A549 (cell line): ENCODE data around the gene RMND5B. TPM values are rescaled to one million over a fixed set of nuclear protein-coding genes. Genes with fewer than 3 reads are reported as not detected.

Experiments
- BCL3 ChIP-seq: fragments of >200 bp; sonication (Bioruptor Twin); formaldehyde crosslinking; IDR thresholded peaks from 3 replicates; pipeline ENCODE4 v1.6.1; 2016
- CEBPB ChIP-seq, 2 experiments: fragments of >200 bp in 1 of 2; sonication (Bioruptor Twin) in 1 of 2; formaldehyde crosslinking in 1 of 2; IDR thresholded peaks; 2 replicates each; pipeline ENCODE4 v1.6.1; 2012 to 2016
- CHD4 ChIP-seq: fragments of 200-600 bp; sonication (generic); IDR thresholded peaks from 2 replicates; pipeline ENCODE4 v1.6.1; 2016; ENCODE audit warnings: antibody characterized with exemption, mild to moderate bottlenecking, borderline replicate concordance
- CTCF ChIP-seq: fragments of >200 bp; sonication (Bioruptor Twin); formaldehyde crosslinking; IDR thresholded peaks from 3 replicates; pipeline ENCODE4 v1.5.1; 2016
- E2F6 ChIP-seq: IDR thresholded peaks from 2 replicates; pipeline ENCODE4 v1.6.1; 2012; ENCODE audit warnings: low read depth, borderline replicate concordance
- EHMT2 ChIP-seq: fragments of 200-600 bp; sonication (generic); IDR thresholded peaks from 2 replicates; pipeline ENCODE4 v1.6.1; 2016; ENCODE audit warnings: antibody characterized with exemption, low read depth, mild to moderate bottlenecking, moderate library complexity
- ESRRA ChIP-seq: fragments of 150-350 bp; IDR thresholded peaks from 2 replicates; pipeline ENCODE4 v1.6.1; 2014; ENCODE audit warnings: mild to moderate bottlenecking, low read length, borderline replicate concordance
- FOSB ChIP-seq: fragments of 250-450 bp; sonication (Bioruptor Pico); IDR thresholded peaks from 2 replicates; pipeline ENCODE4 v1.5.0; 2020; ENCODE audit warnings: mild to moderate bottlenecking, moderate library complexity
- FOSL2 ChIP-seq, 2 experiments: fragments of 450-650 bp in 1 of 2; fragments of >200 bp in 1 of 2; sonication (Bioruptor Twin) in 1 of 2; formaldehyde crosslinking; IDR thresholded peaks; 2 replicates each; pipeline versions ENCODE4 v1.5.0 to v1.6.1; 2016 to 2020; ENCODE audit warnings: mild to moderate bottlenecking in 1 of 2, moderate library complexity in 1 of 2
- FOXS1 ChIP-seq: fragments of 250-450 bp; sonication (Bioruptor Pico); IDR thresholded peaks from 2 replicates; pipeline ENCODE4 v1.5.0; 2020; ENCODE audit warnings: mild to moderate bottlenecking, moderate library complexity
- HDAC2 ChIP-seq: fragments of 200-600 bp; sonication (generic); IDR thresholded peaks from 2 replicates; pipeline ENCODE4 v1.6.1; 2016
- HOXA7 ChIP-seq: fragments of 250-450 bp; sonication (Bioruptor Pico); IDR thresholded peaks from 2 replicates; pipeline ENCODE4 v1.5.0; 2020; ENCODE audit warnings: mild to moderate bottlenecking, moderate library complexity
- HOXB13 ChIP-seq: fragments of 250-450 bp; sonication (Bioruptor Pico); IDR thresholded peaks from 2 replicates; pipeline ENCODE4 v1.5.0; 2020; ENCODE audit warnings: low read depth, mild to moderate bottlenecking, moderate library complexity
- JUN ChIP-seq, 2 experiments: fragments of >200 bp; sonication (Bioruptor Twin); formaldehyde crosslinking; IDR thresholded peaks; 2 replicates in 1 of 2; 3 replicates in 1 of 2; pipeline ENCODE4 v1.6.1; 2016 to 2017
- JUNB ChIP-seq: fragments of >200 bp; sonication (Bioruptor Twin); formaldehyde crosslinking; IDR thresholded peaks from 2 replicates; pipeline ENCODE4 v1.6.1; 2016
- KDM1A ChIP-seq: fragments of 200-600 bp; sonication (generic); IDR thresholded peaks from 2 replicates; pipeline ENCODE4 v1.6.1; 2016; ENCODE audit warnings: low read depth, mild to moderate bottlenecking
- KDM5A ChIP-seq: fragments of 200-600 bp; sonication (generic); IDR thresholded peaks from 2 replicates; pipeline ENCODE4 v1.6.1; 2016; ENCODE audit warnings: antibody characterized with exemption, mild to moderate bottlenecking
- PHF8 ChIP-seq: fragments of 200-600 bp; sonication (generic); IDR thresholded peaks from 2 replicates; pipeline ENCODE4 v1.6.1; 2016; ENCODE audit warnings: low read depth, mild to moderate bottlenecking, antibody characterized with exemption, moderate library complexity, borderline replicate concordance
- POLR2A ChIP-seq: IDR thresholded peaks from 2 replicates; pipeline ENCODE4 v1.6.1; 2012; ENCODE audit warnings: mild to moderate bottlenecking, low read length
- POLR2AphosphoS2 ChIP-seq: conservative IDR thresholded peaks from 2 replicates; pipeline ENCODE4 v1.6.1; 2012; ENCODE audit warnings: low read length, improper control_type of control experiment, inconsistent platforms
- RAD21 ChIP-seq, 2 experiments: fragments of >200 bp in 1 of 2; sonication (Bioruptor Twin) in 1 of 2; formaldehyde crosslinking in 1 of 2; IDR thresholded peaks in 1 of 2; conservative IDR thresholded peaks in 1 of 2; 2 replicates in 1 of 2; 3 replicates in 1 of 2; pipeline ENCODE4 v1.6.1; 2012 to 2018; ENCODE audit warnings: inconsistent platforms in 1 of 2
- REST ChIP-seq: fragments of 200-600 bp; sonication (generic); IDR thresholded peaks from 2 replicates; pipeline ENCODE4 v1.6.1; 2016; ENCODE audit warnings: antibody characterized with exemption, mild to moderate bottlenecking, moderate library complexity
- RFX5 ChIP-seq: fragments of 450-650 bp; IDR thresholded peaks from 2 replicates; pipeline ENCODE4 v1.7.1; 2014; ENCODE audit warnings: antibody characterized with exemption, mild to moderate bottlenecking, moderate library complexity
- RNF2 ChIP-seq: fragments of 200-600 bp; sonication (generic); IDR thresholded peaks from 2 replicates; pipeline ENCODE4 v1.6.1; 2016; ENCODE audit warnings: low read depth, mild to moderate bottlenecking, antibody characterized with exemption, moderate library complexity, borderline replicate concordance
- USF2 ChIP-seq: fragments of 450-650 bp; IDR thresholded peaks from 2 replicates; pipeline ENCODE4 v1.6.1; 2014; ENCODE audit warnings: antibody characterized with exemption
- ZFP36 ChIP-seq: fragments of 450-650 bp; IDR thresholded peaks from 2 replicates; pipeline ENCODE4 v1.6.1; 2014; ENCODE audit warnings: borderline replicate concordance; ENCODE audit not compliant: partially characterized antibody
- ZNF302 ChIP-seq: fragments of 250-450 bp; sonication (Bioruptor Pico); IDR thresholded peaks from 2 replicates; pipeline ENCODE4 v1.9.0; 2021; ENCODE audit warnings: inconsistent platforms, mild to moderate bottlenecking, moderate library complexity
- polyA plus RNA-seq, 4 experiments: library from polyadenylated mRNA; depleted of rRNA in 3 of 4; stranded (reverse); fragments of >200 nt; fragmentation: RNase III in 1 of 4; extraction: RNeasy Plus Mini Kit Qiagen cat#74134 plus additional on column Dnase treatment in 1 of 4; gene quantifications; 2 replicates in 3 of 4; 3 replicates in 1 of 4; pipeline ENCODE4 v1.2.3, GENCODE V29; 2011 to 2017

Gene RMND5B
- polyA plus RNA-seq, 2 of the 4 experiments (the other 2 are of a cell fraction): 20.2 to 30.3 TPM

- TF ChIP-seq CHD4 (no peak), POLR2AphosphoS2 (no peak), HDAC2 (no peak), PHF8 (peak; percentile 56; the same call in 1 of the 2 replicates), E2F6 (0 out of 2 replicates have a peak, but pooled peaks have one; percentile 17), ESRRA (no peak), POLR2A (peak; percentile 46), ZNF302 (no peak), HOXB13 (CRISPR knock-in tag) (no peak), RAD21 (conservative IDR thresholded peaks at IDR 0.05 in 1 of 2, IDR thresholded peaks at IDR 0.05 in 1 of 2) (no peak), JUNB (no peak), EHMT2 (no peak), HOXA7 (CRISPR knock-in tag) (no peak), CEBPB (IDR thresholded peaks at IDR 0.05) (peak in 1 of 2 experiments; percentile 23; a peak in 1 of 4 replicates), JUN (IDR thresholded peaks at IDR 0.05) (peak; percentile 58 to 78; a peak in 4 of 5 replicates), FOSL2 (IDR thresholded peaks at IDR 0.05) (no peak), FOSL2 (CRISPR knock-in tag; IDR thresholded peaks at IDR 0.05) (no peak), FOXS1 (CRISPR knock-in tag) (no peak), REST (no peak), BCL3 (0 out of 3 replicates have a peak, but pooled peaks have one; percentile 65), CTCF (no peak), RNF2 (no peak), ZFP36 (no peak), FOSB (CRISPR knock-in tag) (no peak), USF2 (0 out of 2 replicates have a peak, but pooled peaks have one; percentile 34), KDM5A (peak; percentile 88), RFX5 (peak; percentile 63; the same call in 1 of the 2 replicates), KDM1A (no peak)
- TF ChIP-seq, all 56 proteins: peak for 13
Observed at GRCh38 chr5:178153530-178154340, 22.9 kb downstream of the RMND5B start, which contains the start of gene NHP2 (continued).
